GM18868 (cell line): Measurements from ENCODE around the gene ATF7.
"Not testable (repeated sequence)": the region's sequence is repeated elsewhere in the genome, so short reads cannot be mapped to it uniquely, and the experiment has no call there.

Source experiments
- ATAC-seq: cut with Tn5 transposase; IDR thresholded peaks from one replicate; pipeline ENCODE4 v1.9.1; 2021; ENCODE audit warnings: mild to moderate bottlenecking, moderate library complexity; ENCODE audit not compliant: unreplicated experiment

ATF7 gene

GRCh38 chr12:53484686-53485575, 141.3 kb downstream of the ATF7 start:
- ATAC-seq = no peak

- no peak for ATAC-seq
Measured at GRCh38 chr12:53483979-53484377, 142.2 kb downstream of the ATF7 start.

GRCh38 chr12:53483225-53483978, 142.8 kb downstream of the ATF7 start:
- ATAC-seq = no peak

GRCh38 chr12:53482626-53483168, 143.5 kb downstream of the ATF7 start:
- no peak for ATAC-seq

GRCh38 chr12:53481939-53482586, 144.1 kb downstream of the ATF7 start:
- no peak for ATAC-seq

GRCh38 chr12:53481458-53481857, 144.7 kb downstream of the ATF7 start:
- ATAC-seq = not testable (repeated sequence)

GRCh38 chr12:53480491-53481442, 145.4 kb downstream of the ATF7 start:
- no peak for ATAC-seq

- ATAC-seq = no peak
Measured at GRCh38 chr12:53479331-53479730, 146.9 kb downstream of the ATF7 start.

- no peak for ATAC-seq
Measured at GRCh38 chr12:53478865-53479264, 147.3 kb downstream of the ATF7 start.

GRCh38 chr12:53476769-53477209, 149.4 kb downstream of the ATF7 start:
- no peak for ATAC-seq

- no peak for ATAC-seq
Measured at GRCh38 chr12:53474819-53475218, 151.4 kb downstream of the ATF7 start.

- ATAC-seq = no peak
Measured at GRCh38 chr12:53474077-53474476, 152.1 kb downstream of the ATF7 start.

- no peak for ATAC-seq
Measured at GRCh38 chr12:53472056-53472582, 154.1 kb downstream of the ATF7 start.

- ATAC-seq = no peak
Measured at GRCh38 chr12:53468282-53468681, 157.9 kb downstream of the ATF7 start.

GRCh38 chr12:53467880-53468279, 158.3 kb downstream of the ATF7 start:
- no peak for ATAC-seq

GRCh38 chr12:53467082-53467481, 159.1 kb downstream of the ATF7 start:
- ATAC-seq = no peak

- ATAC-seq = no peak
Measured at GRCh38 chr12:53466640-53467039, 159.5 kb downstream of the ATF7 start.

GRCh38 chr12:53465679-53466078, 160.5 kb downstream of the ATF7 start:
- ATAC-seq = no peak

- ATAC-seq = no peak
Measured at GRCh38 chr12:53464685-53465418, 161.3 kb downstream of the ATF7 start.
